Measurements from ENCODE around the gene FHOD3. TPM values are rescaled to one million over a fixed set of nuclear protein-coding genes. Genes with fewer than 3 reads are reported as not detected.

Gene FHOD3
- total RNA-seq, 1 donor from 2014 or later = 5.6 TPM

- Histone ChIP-seq H3K27me3 (no peaks in the 10 kb centered on the region), H3K27ac (no peak overlapping the region), H3K9me3 (no peaks in the 10 kb centered on the region), H3K4me1 (no peaks in the 10 kb centered on the region), H3K4me3 (no peak overlapping the region), H3K36me3 (no peaks in the 10 kb centered on the region)
- DNase-seq (ENCODE audit: extremely low spot score in 2 of 2) = no peak
- TF ChIP-seq POLR2A (IDR thresholded peaks at IDR 0.05) (no peak), CTCF (IDR thresholded peaks at IDR 0.05) (no peak), POLR2AphosphoS5 (IDR thresholded peaks at IDR 0.05; ENCODE audit: insufficient read depth in 1 of 2, low read depth in 1 of 2) (no peak)
- intact Hi-C loops (cut with DNase I) = loop anchor here (5.0 kb wide), 1 partner anchor 72 kb away; no protein-coding TSS in a partner anchor
These were observed 388.1 kb downstream of the FHOD3 start for GRCh38 chr18:36685580-36685979.

DNA sequence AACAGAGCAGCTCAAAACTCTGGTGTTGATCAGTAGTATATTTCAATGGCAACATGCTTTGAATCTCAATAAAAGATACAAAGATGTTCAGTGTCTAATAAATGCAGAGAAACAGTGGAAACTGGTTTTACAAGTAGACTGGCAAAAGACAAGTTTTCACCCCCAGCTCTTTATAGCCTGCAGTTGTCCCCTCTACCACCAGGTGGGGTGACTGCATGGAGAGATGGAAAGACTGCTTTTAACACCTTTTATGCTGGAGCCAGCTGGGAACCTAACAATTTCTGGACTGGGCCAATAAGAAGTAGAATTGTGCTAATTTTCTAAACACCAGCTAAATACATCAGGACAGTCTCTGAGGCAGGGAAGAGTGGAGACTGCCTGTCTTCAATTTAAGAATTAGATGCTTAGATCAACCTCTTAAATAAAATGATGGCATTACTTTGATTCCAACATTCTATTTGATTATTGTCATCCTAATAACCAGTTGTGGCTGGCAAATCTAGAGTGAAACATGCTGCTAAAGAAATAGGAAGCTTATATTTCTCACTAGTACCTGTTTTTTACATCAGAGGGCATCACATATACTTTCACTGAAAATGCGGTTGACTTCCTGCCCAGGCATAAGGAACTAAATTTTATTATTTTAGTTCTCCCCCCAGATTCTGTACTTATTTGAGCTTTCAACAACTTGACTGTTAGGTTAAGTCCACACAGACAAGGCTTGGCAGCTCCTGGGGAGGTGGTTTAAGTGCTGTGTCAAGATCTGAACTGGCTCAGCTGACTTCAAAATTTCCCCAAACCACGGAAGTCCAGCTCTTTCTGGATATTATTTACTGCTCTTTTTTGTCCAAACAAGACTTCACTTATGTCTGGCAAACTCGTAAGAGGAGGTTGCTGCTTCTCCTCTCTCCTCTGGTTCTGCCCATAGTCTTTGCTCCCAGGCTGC lies 390.8 kb downstream of the FHOD3 start:
- H3K27ac ChIP-seq = no peak overlapping the region
- no peak for TF ChIP-seq POLR2A (IDR thresholded peaks at IDR 0.05)
- TF ChIP-seq POLR2AphosphoS5 (IDR thresholded peaks at IDR 0.05; ENCODE audit: insufficient read depth in 1 of 2, low read depth in 1 of 2) = no peak
- peak in 2 of 3 experiments; percentile 83 to 89 for TF ChIP-seq CTCF (IDR thresholded peaks at IDR 0.05)
- intact Hi-C loops (cut with DNase I) = loop anchor here (5.0 kb wide), 1 partner anchor 69 kb away; no protein-coding TSS in a partner anchor
- H3K4me3 ChIP-seq = no peak overlapping the region
- DNase-seq (ENCODE audit: extremely low spot score in 2 of 2) = no peak
- H3K9me3 ChIP-seq = no peaks in the 10 kb centered on the region
- H3K27me3 ChIP-seq = no peaks in the 10 kb centered on the region
- H3K4me1 ChIP-seq = peaks cover 8% of the 10 kb centered on the region
- H3K36me3 ChIP-seq = no peaks in the 10 kb centered on the region

DNA sequence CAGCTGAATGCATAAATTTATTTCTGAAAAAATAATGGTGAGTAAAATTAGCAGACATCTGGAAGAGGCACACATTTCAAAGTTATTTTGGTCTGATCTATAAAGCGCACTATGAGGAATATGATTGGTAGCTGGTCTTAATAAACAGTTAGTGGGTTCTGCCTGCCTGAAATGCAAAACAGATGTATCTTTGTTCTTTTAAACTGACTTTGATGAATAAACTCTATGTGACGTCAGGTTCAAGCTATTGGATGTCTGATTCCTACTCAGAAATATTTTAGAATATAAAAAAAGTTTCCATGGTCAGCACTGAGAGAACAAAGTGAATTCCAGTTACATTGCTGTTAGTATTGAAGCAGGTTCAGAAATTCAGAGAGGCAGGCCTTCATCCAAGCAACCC lies 394.9 kb downstream of the FHOD3 start:
- intact Hi-C loops (cut with DNase I) = no loop called here
- DNase-seq (ENCODE audit: extremely low spot score in 2 of 2) = no peak
- peaks cover 14% of the 10 kb centered on the region for H3K4me1 ChIP-seq
- H3K9me3 ChIP-seq = no peaks in the 10 kb centered on the region
- TF ChIP-seq POLR2AphosphoS5 (IDR thresholded peaks at IDR 0.05; ENCODE audit: insufficient read depth in 1 of 2, low read depth in 1 of 2) (no peak), POLR2A (IDR thresholded peaks at IDR 0.05) (no peak), CTCF (IDR thresholded peaks at IDR 0.05) (no peak)
- no peaks in the 10 kb centered on the region for H3K27me3 ChIP-seq
- peak overlapping the region; percentile 61 for H3K27ac ChIP-seq
- H3K36me3 ChIP-seq = no peaks in the 10 kb centered on the region
- H3K4me3 ChIP-seq = peak overlapping the region in 1 of 2 donors; percentile 13

GRCh38 chr18:36692921-36693332 lies 395.4 kb downstream of the FHOD3 start:
- peak overlapping the region; percentile 13 to 38 for H3K4me3 ChIP-seq
- no peaks in the 10 kb centered on the region for H3K27me3 ChIP-seq
- DNase-seq (ENCODE audit: extremely low spot score in 2 of 2) = no peak
- peaks cover 14% of the 10 kb centered on the region for H3K4me1 ChIP-seq
- H3K27ac ChIP-seq = peak overlapping the region; percentile 61
- H3K9me3 ChIP-seq = no peaks in the 10 kb centered on the region
- intact Hi-C loops (cut with DNase I) = no loop called here
- H3K36me3 ChIP-seq = no peaks in the 10 kb centered on the region
- no peak for TF ChIP-seq POLR2AphosphoS5 (IDR thresholded peaks at IDR 0.05; ENCODE audit: insufficient read depth in 1 of 2, low read depth in 1 of 2)

DNA sequence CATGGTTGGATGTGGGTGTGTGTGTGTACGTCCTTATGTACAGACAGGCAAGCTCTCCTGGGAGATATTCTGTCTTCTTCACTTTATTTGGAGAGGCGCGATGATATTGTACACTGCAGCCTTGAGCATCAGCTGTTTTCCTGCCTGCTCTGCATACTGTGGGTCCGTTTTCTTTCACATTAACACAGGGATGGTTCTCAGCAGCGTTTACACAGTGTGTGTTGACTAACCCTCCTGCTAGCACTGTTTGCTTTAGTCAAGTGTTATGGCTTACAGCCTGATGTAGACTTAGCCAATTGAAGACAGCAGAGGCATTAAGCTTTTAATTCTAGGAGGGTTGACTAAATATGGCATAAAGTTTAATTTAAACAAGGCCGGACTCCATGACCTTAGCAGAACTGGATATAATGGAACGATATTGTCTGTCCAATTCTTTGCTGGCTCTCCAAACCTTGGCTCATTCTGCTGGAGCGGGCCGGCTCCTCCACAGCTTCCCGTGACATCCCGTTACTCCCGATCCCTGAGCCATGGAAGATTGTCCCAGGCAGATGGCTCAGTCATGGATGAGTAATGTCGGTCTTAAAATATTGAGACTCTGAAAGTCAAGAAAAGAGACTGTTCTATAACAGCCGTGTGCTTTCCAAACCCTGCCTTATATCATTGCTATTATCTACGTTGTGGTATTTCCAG lies 396.6 kb downstream of the FHOD3 start:
- Histone ChIP-seq H3K27ac (peak overlapping the region; percentile 61), H3K4me3 (peak overlapping the region; percentile 13 to 38), H3K4me1 (peaks cover 14% of the 10 kb centered on the region), H3K9me3 (no peaks in the 10 kb centered on the region), H3K27me3 (no peaks in the 10 kb centered on the region), H3K36me3 (no peaks in the 10 kb centered on the region)
- intact Hi-C loops (cut with DNase I) = no loop called here
- no peak for DNase-seq (ENCODE audit: extremely low spot score in 2 of 2)
- TF ChIP-seq POLR2AphosphoS5 (IDR thresholded peaks at IDR 0.05; ENCODE audit: insufficient read depth in 1 of 2, low read depth in 1 of 2) = no peak
- TF ChIP-seq POLR2A (IDR thresholded peaks at IDR 0.05) = no peak
- TF ChIP-seq CTCF (IDR thresholded peaks at IDR 0.05) = no peak
